Activated CD4-positive, alpha-beta memory T cell treated with anti-CD3 and anti-CD28 coated beads for 36 hours (primary cell): ENCODE data around the gene WNT8A. TPM values are rescaled to one million over a fixed set of nuclear protein-coding genes. Genes with fewer than 3 reads are reported as not detected.

Source experiments
- CTCF ChIA-PET: fragments of 350-600 bp; sonication (Branson Sonifier 250); formaldehyde crosslinking; loops from one replicate; lab custom pipeline; 2021; ENCODE audit warnings: antibody characterized with exemption, inconsistent platforms; lab: Charles Lee
- POLR2A ChIA-PET: fragments of 350-600 bp; sonication (Branson Sonifier 250); formaldehyde crosslinking; loops from one replicate; lab custom pipeline; 2021; ENCODE audit warnings: antibody characterized with exemption; lab: Charles Lee
- DNase-seq: peaks from one replicate; pipeline ENCODE4 v3.0.0-alpha.2; 2020
- H3K27ac Mint-ChIP-seq: one replicate; pipeline ENCODE4 v1.8.0; 2021; ENCODE audit warnings: mixed read lengths
- H3K27me3 Mint-ChIP-seq: one replicate; pipeline ENCODE4 v1.8.0; 2021; ENCODE audit warnings: mixed read lengths
- H3K36me3 Mint-ChIP-seq: one replicate; pipeline ENCODE4 v1.8.0; 2021; ENCODE audit warnings: mixed read lengths
- H3K4me1 Mint-ChIP-seq: one replicate; pipeline ENCODE4 v1.8.0; 2021; ENCODE audit warnings: low read depth, mixed read lengths
- H3K4me3 Mint-ChIP-seq: one replicate; pipeline ENCODE4 v1.8.0; 2021; ENCODE audit warnings: mild to moderate bottlenecking, mixed read lengths
- H3K9me3 Mint-ChIP-seq: one replicate; pipeline ENCODE4 v1.8.0; 2021; ENCODE audit warnings: mixed read lengths
- intact Hi-C: fragments of 100-400 bp; cut with micrococcal nuclease; formaldehyde crosslinking; loops from one replicate; pipeline ENCODE4 v1.15.1; 2023
- total RNA-seq, 2 experiments: library from RNA; stranded (reverse); gene quantifications; one replicate each; pipeline ENCODE4 v1.2.3, GENCODE V29; 2021

The WNT8A gene
- total RNA-seq, 2 experiments from 2014 or later = not detected

DNA sequence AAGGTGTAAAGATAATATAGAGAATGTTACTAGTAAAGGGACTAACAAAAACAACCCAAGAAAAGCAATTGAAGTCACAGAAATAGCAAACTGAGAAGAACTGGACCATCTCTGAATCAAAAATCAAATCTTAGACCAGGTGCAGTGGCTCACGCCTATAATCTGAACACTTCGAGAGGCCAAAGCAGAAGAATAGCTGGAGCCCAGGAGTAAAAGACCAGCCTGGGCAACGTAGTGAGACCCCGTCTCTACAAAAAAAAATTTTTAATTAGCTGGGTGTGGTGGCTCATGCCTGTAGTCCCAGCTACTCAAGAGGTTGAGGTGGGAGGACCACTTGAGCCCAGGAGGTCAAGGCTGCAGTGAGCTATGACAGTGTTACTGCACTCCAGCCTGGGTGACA, 27.3 kb downstream of the WNT8A start:
- Mint-ChIP-seq H3K4me3 (no peak overlapping the region), H3K9me3 (no peaks in the 10 kb centered on the region), H3K4me1 (no peaks in the 10 kb centered on the region), H3K27ac (no peak overlapping the region), H3K27me3 (no peaks in the 10 kb centered on the region), H3K36me3 (no peaks in the 10 kb centered on the region)
- intact Hi-C loops = no loop called here
- CTCF ChIA-PET = interaction anchor here (1.6 kb wide), 1 partner anchor 8 kb away, joined by 3 read pairs; no protein-coding TSS in a partner anchor
- POLR2A ChIA-PET = no interaction called here
- DNase-seq = no peak

DNA sequence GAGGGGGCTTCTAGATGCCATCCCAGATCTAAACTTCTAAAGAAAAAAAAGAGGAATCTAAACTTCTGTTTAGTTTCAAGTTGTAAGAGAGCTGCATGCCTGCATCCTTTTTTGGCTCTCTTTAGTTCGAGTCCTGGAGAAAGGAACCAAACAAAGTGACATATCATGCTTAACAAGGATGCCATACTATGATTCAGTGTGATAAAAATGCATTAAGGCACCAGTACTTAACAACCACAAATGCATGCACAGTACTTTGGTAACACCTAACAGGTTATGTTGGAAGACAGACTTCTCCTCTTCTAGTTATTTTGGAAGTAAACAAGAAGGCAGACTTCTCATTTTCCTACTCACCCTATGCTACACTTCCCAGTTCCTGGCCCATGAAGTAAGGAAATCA, 28.1 kb downstream of the WNT8A start:
- H3K36me3 Mint-ChIP-seq = no peaks in the 10 kb centered on the region
- H3K9me3 Mint-ChIP-seq = no peaks in the 10 kb centered on the region
- intact Hi-C loops = no loop called here
- CTCF ChIA-PET = no interaction called here
- POLR2A ChIA-PET = no interaction called here
- H3K27ac Mint-ChIP-seq = no peak overlapping the region
- DNase-seq = no peak
- no peaks in the 10 kb centered on the region for H3K4me1 Mint-ChIP-seq
- no peak overlapping the region for H3K4me3 Mint-ChIP-seq
- no peaks in the 10 kb centered on the region for H3K27me3 Mint-ChIP-seq

DNA sequence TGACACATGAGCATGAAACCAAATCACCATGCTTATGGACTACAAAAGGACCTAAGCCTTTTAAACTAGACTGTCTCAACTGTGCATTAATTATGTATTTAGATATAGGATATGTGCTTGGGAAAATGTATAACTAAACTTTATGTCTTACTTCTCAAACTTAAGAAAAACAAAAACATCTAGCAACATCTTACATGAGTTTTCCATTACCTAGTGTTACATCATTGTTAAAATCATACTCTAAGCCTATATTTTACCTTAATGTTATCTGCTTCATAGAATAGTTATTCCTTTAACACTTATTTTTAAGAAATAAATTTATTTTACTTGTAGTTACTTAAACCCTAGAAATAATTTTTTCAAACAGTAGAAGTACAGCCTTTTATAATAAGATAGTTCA, 31.4 kb downstream of the WNT8A start:
- intact Hi-C loops = no loop called here
- no peak for DNase-seq
- CTCF ChIA-PET = no interaction called here
- no peaks in the 10 kb centered on the region for H3K27me3 Mint-ChIP-seq
- POLR2A ChIA-PET = no interaction called here
- no peak overlapping the region for H3K27ac Mint-ChIP-seq
- no peaks in the 10 kb centered on the region for H3K36me3 Mint-ChIP-seq
- no peak overlapping the region for H3K4me3 Mint-ChIP-seq
- H3K4me1 Mint-ChIP-seq = no peaks in the 10 kb centered on the region
- H3K9me3 Mint-ChIP-seq = no peaks in the 10 kb centered on the region

DNA sequence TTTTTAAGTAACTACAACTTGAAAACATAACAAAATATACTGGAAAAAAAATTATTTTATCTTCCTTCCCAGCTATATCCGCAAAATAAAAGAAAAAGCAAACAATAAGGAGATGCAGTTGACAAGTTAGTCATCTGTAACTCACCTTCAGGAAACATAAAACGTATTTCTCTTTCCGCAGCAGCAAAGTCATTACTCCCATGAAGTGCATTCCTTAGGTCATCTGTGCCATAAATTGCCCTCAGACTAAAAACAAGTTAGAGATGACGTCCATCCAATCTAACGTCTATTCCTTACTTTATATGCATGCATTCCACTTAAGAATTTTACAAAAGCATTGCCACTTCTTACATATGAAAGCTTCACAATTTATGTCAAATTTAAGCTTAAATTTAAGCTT, 44.5 kb downstream of the WNT8A start:
- peaks cover 2% of the 10 kb centered on the region for H3K4me1 Mint-ChIP-seq
- intact Hi-C loops = no loop called here
- no peak for DNase-seq
- CTCF ChIA-PET = interaction anchor here (1.0 to 2.9 kb wide), 3 partner anchors 47 to 499 kb away, joined by 3 to 25 read pairs (median 4); no protein-coding TSS in a partner anchor
- no peaks in the 10 kb centered on the region for H3K36me3 Mint-ChIP-seq
- POLR2A ChIA-PET = no interaction called here
- H3K9me3 Mint-ChIP-seq = no peaks in the 10 kb centered on the region
- H3K27me3 Mint-ChIP-seq = peaks cover 3% of the 10 kb centered on the region
- no peak overlapping the region for H3K27ac Mint-ChIP-seq
- H3K4me3 Mint-ChIP-seq = no peak overlapping the region

DNA sequence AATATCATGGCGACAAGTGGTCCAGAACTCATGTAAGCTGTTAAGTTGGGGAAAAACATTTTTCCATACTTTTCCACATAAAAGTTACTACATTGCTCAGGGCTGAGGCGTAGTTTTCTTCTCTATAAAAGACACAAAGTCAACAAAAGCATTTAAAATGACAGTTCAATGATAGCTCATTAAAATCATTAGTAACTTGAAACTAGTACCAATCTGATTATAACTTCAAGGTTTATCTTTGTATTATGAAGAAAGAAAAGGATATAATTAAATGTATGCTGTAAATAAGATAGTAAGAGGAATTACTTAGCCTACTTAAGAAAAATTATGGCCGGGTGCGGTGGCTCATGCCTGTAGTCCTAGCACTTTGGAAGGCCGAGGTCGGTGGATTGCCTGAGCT, 45.5 kb downstream of the WNT8A start:
- CTCF ChIA-PET = interaction anchor here (0.7 to 2.9 kb wide), 5 partner anchors 46 to 728 kb away, joined by 3 to 25 read pairs (median 4); no protein-coding TSS in a partner anchor
- H3K27ac Mint-ChIP-seq = no peak overlapping the region
- H3K27me3 Mint-ChIP-seq = peaks cover 5% of the 10 kb centered on the region
- peaks cover 2% of the 10 kb centered on the region for H3K4me1 Mint-ChIP-seq
- DNase-seq = no peak
- intact Hi-C loops = no loop called here
- H3K9me3 Mint-ChIP-seq = no peaks in the 10 kb centered on the region
- H3K36me3 Mint-ChIP-seq = no peaks in the 10 kb centered on the region
- POLR2A ChIA-PET = no interaction called here
- H3K4me3 Mint-ChIP-seq = no peak overlapping the region

DNA sequence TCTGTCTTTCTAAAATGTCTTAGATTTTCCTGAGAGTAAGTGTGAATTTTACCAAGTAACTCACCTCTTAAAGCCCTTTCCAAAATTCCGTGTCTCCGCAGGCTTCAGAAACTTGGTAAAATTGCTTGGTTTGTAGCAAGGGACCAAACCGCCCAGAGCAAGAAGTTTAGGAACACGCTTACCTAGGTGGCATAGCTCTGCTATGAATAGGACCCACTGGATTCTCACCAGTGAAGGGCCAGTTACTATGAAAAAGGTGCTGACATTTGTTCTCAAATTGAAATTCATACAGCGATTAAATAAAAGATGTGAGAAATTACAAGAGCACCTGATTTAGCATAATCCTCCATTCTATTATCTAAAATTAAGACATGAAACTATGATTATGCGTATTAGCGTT, 48.7 kb downstream of the WNT8A start:
- ChIA-PET CTCF (interaction anchor here (0.7 to 3.5 kb wide), 12 partner anchors 44 to 1131 kb away, joined by 3 to 90 read pairs (median 6); partner anchors contain the start of gene WNT8A), POLR2A (no interaction called here)
- DNase-seq = no peak
- Mint-ChIP-seq H3K4me1 (peaks cover 2% of the 10 kb centered on the region), H3K27ac (no peak overlapping the region), H3K9me3 (no peaks in the 10 kb centered on the region), H3K27me3 (peaks cover 9% of the 10 kb centered on the region), H3K4me3 (no peak overlapping the region), H3K36me3 (no peaks in the 10 kb centered on the region)
- intact Hi-C loops = loop anchor here (2.0 to 10.0 kb wide), 4 partner anchors 64 to 505 kb away; partner anchors contain the start of gene HNRNPA0

DNA sequence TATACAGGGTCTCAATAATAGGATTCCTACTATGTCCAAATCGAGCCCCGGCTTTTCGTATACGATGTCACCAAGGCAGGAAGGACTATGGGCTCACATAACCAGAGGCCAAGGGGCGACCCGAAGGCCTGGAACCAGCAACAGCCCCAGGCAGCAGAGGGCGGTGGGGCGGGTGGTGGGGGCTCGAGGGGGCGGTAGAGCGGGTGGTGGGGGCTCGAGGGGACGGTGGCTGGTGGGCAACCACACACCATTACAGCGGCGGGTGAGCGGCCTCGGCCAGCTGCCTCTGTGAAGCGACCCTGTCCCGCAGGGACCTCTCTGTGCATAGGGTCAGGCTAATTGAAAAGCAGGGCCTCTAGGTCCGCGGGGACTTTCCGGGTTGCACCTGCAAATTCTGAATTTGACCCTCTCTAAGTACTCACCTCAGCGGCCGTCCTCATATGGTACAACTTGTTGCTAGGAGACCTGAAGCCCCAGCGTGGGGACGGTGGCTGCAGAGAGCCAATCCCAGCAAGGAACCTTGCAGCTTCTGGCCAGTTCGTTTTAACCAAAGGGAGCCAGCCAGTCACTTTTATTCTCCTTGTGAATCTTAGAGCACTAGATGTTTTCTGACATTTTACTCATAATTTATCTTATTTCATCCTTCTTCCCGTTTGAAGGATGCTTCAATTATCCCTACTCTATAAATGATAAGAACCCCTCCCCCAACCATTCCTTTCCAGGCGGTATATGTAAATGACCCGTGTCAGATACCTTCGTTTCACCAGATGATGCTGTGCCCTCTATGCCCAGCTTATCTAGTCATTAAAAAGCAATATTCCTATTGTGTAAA, 55.3 kb downstream of the WNT8A start, which contains the start of gene NME5:
Gene NME5, minus strand, starts transcription at position 480 of the 832 bp plus-strand sequence. CDS start 648 bp downstream, outside the sequence.
- POLR2A ChIA-PET = no interaction called here

DNA sequence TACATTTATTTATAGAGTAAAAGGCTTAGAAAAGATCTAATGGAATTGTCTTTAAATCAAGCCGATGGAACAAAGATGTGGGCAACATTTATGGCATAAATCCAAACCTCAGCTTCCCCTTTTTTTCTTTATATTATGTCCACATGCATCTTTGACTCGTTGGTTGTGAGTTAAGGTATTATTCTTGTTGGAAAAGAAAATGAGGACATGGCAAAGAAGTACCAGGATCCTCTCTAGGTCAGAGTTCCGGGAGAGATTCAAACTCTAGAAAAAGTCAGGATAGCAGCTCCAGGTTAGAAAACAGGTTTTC, 55.9 kb downstream of the WNT8A start:
- Mint-ChIP-seq H3K9me3 (no peaks in the 10 kb centered on the region), H3K4me1 (no peaks in the 10 kb centered on the region), H3K27ac (no peak overlapping the region), H3K36me3 (no peaks in the 10 kb centered on the region), H3K27me3 (peaks cover 7% of the 10 kb centered on the region), H3K4me3 (no peak overlapping the region)
- no peak for DNase-seq
- intact Hi-C loops = loop anchor here (10.0 kb wide), 1 partner anchor 385 kb away; the partner anchor contains the start of gene HNRNPA0
- POLR2A ChIA-PET = no interaction called here
- CTCF ChIA-PET = interaction anchor here (1.1 to 1.7 kb wide), 2 partner anchors 62 to 361 kb away, joined by 6 to 11 read pairs; no protein-coding TSS in a partner anchor

More for the DNA sequence above, 55.3 kb downstream of the WNT8A start, which contains the start of gene NME5:
- Mint-ChIP-seq H3K4me3 (no peak within 1 kb of the TSS), H3K27me3 (peaks cover 7% of the 10 kb centered on the region), H3K36me3 (no peaks in the 10 kb centered on the region), H3K4me1 (no peaks in the 10 kb centered on the region), H3K9me3 (no peaks in the 10 kb centered on the region), H3K27ac (no peak within 1 kb of the TSS)
- intact Hi-C loops = loop anchor here (10.0 kb wide), 1 partner anchor 384 kb away; the partner anchor contains the start of gene HNRNPA0
- DNase-seq = peak; percentile 11
- CTCF ChIA-PET = interaction anchor here (1.7 kb wide), 1 partner anchor 62 kb away, joined by 11 read pairs; no protein-coding TSS in a partner anchor

DNA sequence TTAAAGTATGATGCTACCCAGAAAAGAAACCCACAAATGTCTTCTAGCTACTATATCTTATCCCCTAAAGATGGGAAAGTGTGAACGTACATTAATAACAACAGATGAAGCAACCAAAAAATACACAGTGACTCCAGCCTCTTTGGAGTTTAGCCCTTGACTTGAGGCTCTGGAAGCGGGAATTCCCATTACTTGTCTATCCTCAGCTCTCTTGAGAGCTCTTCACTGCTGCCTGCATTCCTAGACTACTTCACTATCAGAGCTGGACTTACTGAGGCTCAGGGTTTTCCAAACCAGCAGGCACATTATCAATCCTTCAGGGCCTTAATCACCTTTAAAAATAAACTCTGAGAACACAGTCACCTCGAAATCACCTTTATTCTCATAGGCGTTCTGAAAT, 56.4 kb downstream of the WNT8A start:
- POLR2A ChIA-PET = no interaction called here
- Mint-ChIP-seq H3K27ac (no peak overlapping the region), H3K9me3 (no peaks in the 10 kb centered on the region), H3K27me3 (peaks cover 7% of the 10 kb centered on the region), H3K36me3 (no peaks in the 10 kb centered on the region), H3K4me1 (no peaks in the 10 kb centered on the region), H3K4me3 (no peak overlapping the region)
- intact Hi-C loops = no loop called here
- CTCF ChIA-PET = interaction anchor here (1.1 to 1.7 kb wide), 2 partner anchors 63 to 362 kb away, joined by 6 to 11 read pairs; no protein-coding TSS in a partner anchor
- no peak for DNase-seq

Other genes with a start within 250 kb of the WNT8A start
- gene MYOT, start 216.2 kb upstream of the WNT8A start, total RNA-seq = not detected
- gene PKD2L2, start 194.6 kb upstream of the WNT8A start, total RNA-seq = not detected
- gene FAM13B, start 51.0 kb upstream of the WNT8A start, total RNA-seq = 10 to 100 TPM; 11.5 to 13.8 TPM
- not detected for gene NME5, start 55.4 kb downstream of the WNT8A start, total RNA-seq
- 10 to 100 TPM; 62.9 to 65.8 TPM for gene BRD8, start 94.6 kb downstream of the WNT8A start, total RNA-seq
- 10 to 100 TPM; 55.5 to 60.3 TPM for gene KIF20A, start 95.1 kb downstream of the WNT8A start, total RNA-seq
- gene CDC23, start 129.3 kb downstream of the WNT8A start, total RNA-seq = 10 to 100 TPM; 32.4 to 33.4 TPM
- gene GFRA3, start 190.6 kb downstream of the WNT8A start, total RNA-seq = under 1 TPM in 1 of 2 experiments, not detected in 1; 0.12 TPM
- 10 to 100 TPM; 19.1 to 19.2 TPM for gene CDC25C, start 247.8 kb downstream of the WNT8A start, total RNA-seq